ENCODE data around the gene ADD3.

ADD3 gene

DNA sequence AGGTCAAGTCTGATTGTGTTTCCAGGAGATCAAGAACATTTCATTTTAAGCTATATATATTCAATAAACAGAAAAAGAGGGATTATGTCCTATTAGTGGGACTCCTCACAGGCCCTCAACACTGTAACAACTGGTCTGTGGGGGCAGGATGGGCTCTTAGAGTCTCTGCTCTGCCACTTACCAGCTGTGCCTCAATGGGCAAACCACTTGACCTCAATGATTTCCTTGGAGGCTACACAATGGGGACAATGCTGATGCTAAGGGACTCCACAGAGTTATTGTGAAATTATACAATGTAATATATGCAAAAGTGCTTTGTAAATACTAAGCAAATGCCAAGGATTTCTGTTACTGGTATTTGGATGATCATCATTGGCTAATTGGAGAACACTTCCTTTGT, 166.4 kb downstream of the ADD3 start:
- no peak for DNase-seq (ENCODE audit: low read depth, low spot score)

DNA sequence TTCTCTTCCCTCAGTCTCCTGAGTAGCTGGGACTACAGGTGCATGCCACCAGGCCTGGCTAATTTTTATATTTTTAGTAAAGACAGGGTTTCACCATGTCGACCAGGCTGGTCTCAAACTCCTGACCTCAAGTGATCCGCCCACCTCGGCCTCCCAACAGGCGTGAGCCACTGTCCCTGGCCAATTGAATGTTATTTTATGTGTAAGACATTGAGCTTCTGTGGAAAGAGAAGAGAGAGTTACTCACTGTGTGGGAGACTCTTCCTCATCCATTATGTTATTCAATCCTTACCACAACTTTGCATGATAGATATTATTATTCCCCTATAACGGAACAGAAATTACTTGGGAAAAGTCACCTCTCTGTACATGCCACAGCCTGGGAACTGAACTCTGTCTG, 167.0 kb downstream of the ADD3 start:
- DNase-seq (ENCODE audit: low read depth, low spot score), result no peak

DNA sequence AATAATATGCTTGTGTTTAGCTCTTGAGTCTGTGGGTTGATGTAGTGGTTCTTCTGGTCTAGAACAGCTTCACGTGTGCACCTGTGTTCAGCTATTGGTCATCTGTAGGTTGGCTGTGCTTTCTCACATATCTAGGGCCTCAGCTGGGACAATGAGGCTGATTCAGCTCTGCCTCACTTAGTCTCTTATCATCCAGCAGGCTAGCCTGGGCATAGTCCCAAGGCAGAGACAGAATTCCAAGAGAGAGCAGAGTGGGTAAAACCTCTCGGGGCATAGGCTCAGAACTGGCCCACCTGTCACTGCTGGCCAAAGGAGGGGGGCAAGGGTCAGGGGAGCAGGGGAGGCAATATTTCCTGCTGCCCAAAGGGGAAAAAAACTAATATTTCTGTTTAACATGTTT, 167.6 kb downstream of the ADD3 start:
- no peak for DNase-seq (ENCODE audit: low read depth, low spot score)

DNA sequence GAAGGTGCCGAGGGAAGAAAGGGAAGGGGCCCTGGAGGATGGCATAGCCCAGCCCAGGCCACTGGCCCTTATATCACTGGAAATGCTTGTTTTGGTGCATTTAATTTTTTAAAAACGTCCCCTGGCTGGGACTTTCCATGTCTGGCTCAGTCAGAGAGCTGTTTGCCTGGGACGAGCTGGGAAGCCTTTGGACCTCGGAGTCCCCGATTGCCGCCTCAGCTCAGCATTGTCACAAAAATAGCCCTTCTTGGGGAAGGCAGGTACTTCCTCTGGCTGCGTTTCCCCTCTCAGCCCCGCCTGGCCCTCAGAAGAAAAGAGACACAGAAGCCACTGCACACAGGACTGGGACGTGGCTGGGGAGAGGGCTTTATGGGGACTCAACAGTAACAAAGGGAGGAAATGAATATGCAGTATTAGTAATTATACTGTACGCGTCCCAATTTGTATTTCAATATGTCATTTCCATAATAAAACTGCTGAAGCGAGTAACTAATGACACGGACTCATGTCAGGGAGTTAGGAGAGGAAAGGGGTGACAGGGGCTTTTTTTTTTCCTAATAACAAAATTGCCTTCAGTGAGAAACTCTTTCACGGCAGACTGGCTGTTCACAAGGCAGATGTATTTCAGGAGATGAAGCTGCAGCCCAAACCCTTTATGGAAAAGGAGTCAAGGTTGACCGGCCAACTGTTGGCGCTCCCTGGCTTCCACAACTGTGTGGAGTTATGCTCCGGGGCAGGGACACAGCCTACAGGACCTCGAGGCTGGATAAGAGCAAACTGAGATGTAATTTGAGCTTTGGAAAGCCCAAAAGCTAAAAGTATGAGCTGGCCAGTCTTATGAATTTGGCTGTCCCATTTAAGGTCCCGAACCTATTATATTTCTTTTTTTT, 168.6 kb downstream of the ADD3 start:
- no peak for DNase-seq (ENCODE audit: low read depth, low spot score)

DNA sequence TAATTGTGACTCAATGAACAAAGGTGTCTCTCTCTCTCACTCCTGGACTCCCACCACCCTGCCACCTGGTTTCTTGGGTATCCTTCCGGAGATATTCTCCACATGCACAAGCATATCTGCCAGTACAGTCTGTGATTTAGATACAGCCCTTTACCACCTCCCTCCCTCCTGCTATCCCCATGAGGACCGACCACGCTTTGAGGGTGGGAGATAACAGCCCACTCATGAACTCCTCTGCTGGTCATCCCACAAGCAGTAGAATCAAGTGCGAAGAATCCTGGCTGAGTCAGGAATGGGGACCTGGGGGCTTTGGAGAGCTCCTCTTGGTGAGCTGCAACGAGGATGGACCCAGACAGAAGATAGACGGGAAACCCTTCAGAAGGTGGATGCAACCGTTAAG, 171.4 kb downstream of the ADD3 start:
- DNase-seq (ENCODE audit: low read depth, low spot score), result no peak

DNA sequence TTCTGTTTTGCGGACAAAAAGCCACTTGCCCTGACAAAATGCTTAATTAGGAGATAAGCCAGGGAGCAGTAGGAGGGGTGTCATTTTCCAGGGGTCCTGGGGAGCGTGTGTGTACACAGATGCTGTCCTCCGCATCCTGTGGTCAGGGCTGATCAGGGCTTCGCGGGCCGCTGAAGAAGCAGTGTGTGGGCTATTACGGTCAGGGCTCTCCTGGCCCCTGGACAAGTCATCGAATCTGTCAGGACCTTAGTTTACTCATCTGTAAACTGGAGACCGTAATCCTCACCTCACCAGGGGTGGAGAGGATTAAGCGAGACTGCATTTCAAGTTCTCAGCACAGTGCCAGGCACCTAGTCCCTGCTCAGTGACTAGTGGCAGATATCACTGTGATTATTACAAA, 173.7 kb downstream of the ADD3 start:
- DNase-seq (ENCODE audit: low read depth, low spot score), result peak; percentile 30

DNA sequence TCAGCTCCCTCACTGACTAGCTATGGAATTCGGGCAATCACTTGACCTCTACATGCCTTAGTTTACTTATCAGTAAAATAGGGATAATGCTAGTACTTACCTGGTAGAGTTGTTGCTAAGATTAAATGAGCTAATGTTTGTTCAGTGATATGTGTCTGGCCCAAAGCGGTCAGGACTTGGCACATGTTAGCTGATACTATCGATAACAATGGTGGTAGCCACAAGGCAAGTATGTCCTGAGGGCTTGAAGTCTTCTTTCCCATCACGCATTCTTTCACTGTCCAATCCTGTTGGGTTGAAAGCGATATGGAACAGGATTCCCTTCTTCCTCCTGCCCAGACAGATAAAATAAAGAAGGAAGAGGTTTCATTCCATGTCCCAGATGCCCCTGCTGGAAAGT, 174.1 kb downstream of the ADD3 start:
- DNase-seq (ENCODE audit: low read depth, low spot score), result no peak

DNA sequence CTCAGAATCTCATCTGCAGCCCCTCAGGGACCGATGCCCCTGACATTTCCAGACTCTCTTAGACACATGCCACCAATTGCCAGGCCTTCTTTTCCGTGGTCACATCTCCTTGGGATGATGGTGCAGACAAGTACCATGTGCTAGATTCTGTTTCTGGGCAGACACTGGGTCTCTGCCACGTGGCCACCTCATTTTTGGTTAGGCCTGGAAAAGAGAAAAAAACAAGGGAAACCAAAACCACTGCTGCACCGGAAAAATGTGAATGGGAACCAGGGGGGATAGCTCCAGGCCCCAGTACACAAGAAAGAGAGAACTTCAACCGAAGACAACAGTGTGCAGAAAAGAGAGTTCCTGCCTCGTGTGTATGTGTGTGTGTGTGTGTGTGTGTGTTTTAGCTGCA, 176.6 kb downstream of the ADD3 start:
- DNase-seq (ENCODE audit: low read depth, low spot score), result no peak
